ENCODE measurements around the gene NTHL1.
"Not testable (repeated sequence)": the region's sequence is repeated elsewhere in the genome, so short reads cannot be mapped to it uniquely, and the experiment has no call there.

The NTHL1 gene

GRCh38 chr16:2040041-2040786 is 7.4 kb downstream of the NTHL1 start:
- DNase-seq, result no peak

- DNase-seq, result no peak
Measured at GRCh38 chr16:2039274-2040031, 8.2 kb downstream of the NTHL1 start.

- no peak for DNase-seq
Measured at GRCh38 chr16:2038382-2039231, 9.0 kb downstream of the NTHL1 start.

GRCh38 chr16:2037647-2038381 is 9.8 kb downstream of the NTHL1 start:
- no peak for DNase-seq

- DNase-seq, result no peak
Measured at GRCh38 chr16:2037115-2037514, 10.5 kb downstream of the NTHL1 start.

GRCh38 chr16:2036200-2036966 is 11.3 kb downstream of the NTHL1 start:
- no peak for DNase-seq

- DNase-seq, result no peak
Measured at GRCh38 chr16:2035431-2036199, 12.0 kb downstream of the NTHL1 start.

- no peak for DNase-seq
Measured at GRCh38 chr16:2034696-2035430, 12.8 kb downstream of the NTHL1 start.

- not testable (repeated sequence) for DNase-seq
Measured at GRCh38 chr16:2033909-2034695, 13.5 kb downstream of the NTHL1 start.

GRCh38 chr16:2033057-2033908 is 14.4 kb downstream of the NTHL1 start:
- no peak for DNase-seq

GRCh38 chr16:2032285-2033056 is 15.2 kb downstream of the NTHL1 start:
- no peak for DNase-seq

- DNase-seq, result no peak
Measured at GRCh38 chr16:2031081-2031577, 16.5 kb downstream of the NTHL1 start.

GRCh38 chr16:2030036-2030435 is 17.6 kb downstream of the NTHL1 start:
- no peak for DNase-seq

GRCh38 chr16:2029350-2029749 is 18.3 kb downstream of the NTHL1 start:
- no peak for DNase-seq

- DNase-seq, result no peak
Measured at GRCh38 chr16:2028620-2029220, 18.9 kb downstream of the NTHL1 start.

GRCh38 chr16:2028146-2028545 is 19.5 kb downstream of the NTHL1 start:
- no peak for DNase-seq
